ENCODE results near the gene YEATS2.

The YEATS2 gene

DNA sequence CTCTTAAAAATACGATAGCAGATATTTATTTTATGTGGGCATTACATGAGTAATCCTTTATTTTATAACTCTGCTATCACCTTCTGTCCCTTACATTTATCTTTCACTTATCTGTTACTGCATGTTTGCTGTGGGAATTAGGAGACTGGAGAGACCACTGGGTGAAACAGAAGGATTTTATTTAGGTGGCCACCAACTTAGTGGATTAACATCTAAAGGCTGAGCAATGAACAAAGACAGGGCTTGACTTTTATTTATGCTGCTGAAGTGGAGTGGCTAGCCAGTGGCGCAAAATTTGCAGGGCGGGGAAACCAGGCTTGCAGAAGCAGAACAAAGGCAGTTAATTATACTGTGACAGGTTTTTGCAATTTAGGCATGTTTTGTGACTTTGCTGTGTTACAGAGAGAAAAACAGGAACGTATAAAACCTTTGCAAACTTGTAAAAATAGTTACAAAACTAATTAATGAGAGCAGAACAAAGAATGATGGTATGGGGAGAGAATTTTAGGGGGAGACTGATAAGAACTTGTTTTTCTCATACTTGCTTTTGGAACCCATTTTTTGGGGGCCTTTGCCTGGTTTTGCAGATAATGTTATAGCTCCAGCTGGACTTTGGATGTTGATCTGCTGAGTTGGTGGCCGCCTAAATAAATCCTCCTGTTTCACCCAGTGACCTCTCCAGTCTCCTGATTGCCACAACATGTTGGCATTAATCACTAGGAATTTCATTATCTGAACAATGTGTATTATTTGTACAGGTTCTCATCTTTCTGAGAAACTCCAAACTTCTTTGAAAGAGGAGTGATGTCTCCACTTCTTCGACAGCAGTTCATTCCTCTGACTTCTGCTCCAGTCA is 44.2 kb upstream of the YEATS2 start (continued):
- TF ChIP-seq ZNF513 (tag by site-specific recombination; IDR thresholded peaks at IDR 0.05) = no peak
- TF ChIP-seq ZNF529 (tag by site-specific recombination; IDR thresholded peaks at IDR 0.05; ENCODE audit: insufficient replicate concordance) = peak; percentile 59
- TF ChIP-seq PRDM4 (tag by site-specific recombination; IDR thresholded peaks at IDR 0.05) = no peak
- TF ChIP-seq ZNF544 (tag by site-specific recombination; IDR thresholded peaks at IDR 0.05) = 0 out of 2 replicates have a peak, but pooled peaks have one; percentile 33
- TF ChIP-seq HOXC10 (CRISPR knock-in tag; IDR thresholded peaks at IDR 0.05) = no peak
- TF ChIP-seq ZNF112 (tag by site-specific recombination; IDR thresholded peaks at IDR 0.05) = peak; percentile 52; the same call in 1 of the 2 replicates
- no peak for TF ChIP-seq ZNF19 (tag by site-specific recombination; IDR thresholded peaks at IDR 0.05; ENCODE audit: low read depth)
- TF ChIP-seq ZSCAN4 (tag by site-specific recombination; IDR thresholded peaks at IDR 0.05) = no peak
- TF ChIP-seq ZNF184 (tag by site-specific recombination; IDR thresholded peaks at IDR 0.05) = 0 out of 2 replicates have a peak, but pooled peaks have one; percentile 22
- TF ChIP-seq SALL2 (tag by site-specific recombination; IDR thresholded peaks at IDR 0.05; ENCODE audit: borderline replicate concordance) = no peak
- TF ChIP-seq ZNF48 (tag by site-specific recombination; IDR thresholded peaks at IDR 0.05) = no peak
- TF ChIP-seq, protein P1, sequence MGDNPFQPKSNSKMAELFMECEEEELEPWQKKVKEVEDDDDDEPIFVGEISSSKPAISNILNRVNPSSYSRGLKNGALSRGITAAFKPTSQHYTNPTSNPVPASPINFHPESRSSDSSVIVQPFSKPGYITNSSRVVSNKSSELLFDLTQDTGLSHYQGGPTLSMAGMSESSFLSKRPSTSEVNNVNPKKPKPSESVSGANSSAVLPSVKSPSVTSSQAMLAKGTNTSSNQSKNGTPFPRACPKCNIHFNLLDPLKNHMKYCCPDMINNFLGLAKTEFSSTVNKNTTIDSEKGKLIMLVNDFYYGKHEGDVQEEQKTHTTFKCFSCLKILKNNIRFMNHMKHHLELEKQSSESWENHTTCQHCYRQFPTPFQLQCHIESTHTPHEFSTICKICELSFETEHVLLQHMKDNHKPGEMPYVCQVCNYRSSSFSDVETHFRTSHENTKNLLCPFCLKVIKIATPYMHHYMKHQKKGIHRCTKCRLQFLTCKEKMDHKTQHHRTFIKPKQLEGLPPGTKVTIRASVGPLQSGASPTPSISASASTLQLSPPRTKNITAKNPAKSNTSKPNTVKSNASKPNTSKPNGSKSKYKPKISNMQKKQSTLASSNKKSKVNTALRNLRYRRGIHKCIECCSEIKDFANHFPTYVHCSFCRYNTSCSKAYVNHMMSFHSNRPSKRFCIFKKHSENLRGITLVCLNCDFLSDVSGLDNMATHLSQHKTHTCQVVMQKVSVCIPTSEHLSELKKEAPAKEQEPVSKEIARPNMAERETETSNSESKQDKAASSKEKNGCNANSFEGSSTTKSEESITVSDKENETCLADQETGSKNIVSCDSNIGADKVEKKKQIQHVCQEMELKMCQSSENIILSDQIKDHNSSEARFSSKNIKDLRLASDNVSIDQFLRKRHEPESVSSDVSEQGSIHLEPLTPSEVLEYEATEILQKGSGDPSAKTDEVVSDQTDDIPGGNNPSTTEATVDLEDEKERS (tag by site-specific recombination; IDR thresholded peaks at IDR 0.05) = peak; percentile 98
- TF ChIP-seq ZNF248 (tag by site-specific recombination; IDR thresholded peaks at IDR 0.05) = 0 out of 2 replicates have a peak, but pooled peaks have one; percentile 37
- TF ChIP-seq ZNF530 (tag by site-specific recombination; IDR thresholded peaks at IDR 0.05; ENCODE audit: low read depth) = no peak
- peak; percentile 49; the same call in 1 of the 2 replicates for TF ChIP-seq ZSCAN30 (tag by site-specific recombination; IDR thresholded peaks at IDR 0.05)
- no peak for TF ChIP-seq MYNN (tag by site-specific recombination; IDR thresholded peaks at IDR 0.05; ENCODE audit: borderline replicate concordance)
- TF ChIP-seq HOXA7 (CRISPR knock-in tag; IDR thresholded peaks at IDR 0.05; ENCODE audit: borderline replicate concordance) = no peak
- TF ChIP-seq ZNF266 (tag by site-specific recombination; IDR thresholded peaks at IDR 0.05; ENCODE audit: low read depth) = no peak
- peak; percentile 51; the same call in 1 of the 2 replicates for TF ChIP-seq ZNF677 (tag by site-specific recombination; IDR thresholded peaks at IDR 0.05)
- TF ChIP-seq, protein P2, sequence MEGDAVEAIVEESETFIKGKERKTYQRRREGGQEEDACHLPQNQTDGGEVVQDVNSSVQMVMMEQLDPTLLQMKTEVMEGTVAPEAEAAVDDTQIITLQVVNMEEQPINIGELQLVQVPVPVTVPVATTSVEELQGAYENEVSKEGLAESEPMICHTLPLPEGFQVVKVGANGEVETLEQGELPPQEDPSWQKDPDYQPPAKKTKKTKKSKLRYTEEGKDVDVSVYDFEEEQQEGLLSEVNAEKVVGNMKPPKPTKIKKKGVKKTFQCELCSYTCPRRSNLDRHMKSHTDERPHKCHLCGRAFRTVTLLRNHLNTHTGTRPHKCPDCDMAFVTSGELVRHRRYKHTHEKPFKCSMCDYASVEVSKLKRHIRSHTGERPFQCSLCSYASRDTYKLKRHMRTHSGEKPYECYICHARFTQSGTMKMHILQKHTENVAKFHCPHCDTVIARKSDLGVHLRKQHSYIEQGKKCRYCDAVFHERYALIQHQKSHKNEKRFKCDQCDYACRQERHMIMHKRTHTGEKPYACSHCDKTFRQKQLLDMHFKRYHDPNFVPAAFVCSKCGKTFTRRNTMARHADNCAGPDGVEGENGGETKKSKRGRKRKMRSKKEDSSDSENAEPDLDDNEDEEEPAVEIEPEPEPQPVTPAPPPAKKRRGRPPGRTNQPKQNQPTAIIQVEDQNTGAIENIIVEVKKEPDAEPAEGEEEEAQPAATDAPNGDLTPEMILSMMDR (tag by site-specific recombination; IDR thresholded peaks at IDR 0.05) = no peak
- TF ChIP-seq ZFP3 (tag by site-specific recombination; IDR thresholded peaks at IDR 0.05; ENCODE audit: low read depth) = no peak
